NCI-H226 (cell line): Measurements from ENCODE around the gene ATE1.
A peak's percentile ranks its signal among the peaks of the same experiment; 100 is the strongest.
"Not testable (repeated sequence)": the region's sequence is repeated elsewhere in the genome, so short reads cannot be mapped to it uniquely, and the experiment has no call there.

Source experiments
- DNase-seq: peaks from one replicate; pipeline ENCODE4 v3.0.0-alpha.2; 2015

ATE1 gene

GRCh38 chr10:121826773-121827172, 101.1 kb downstream of the ATE1 start:
- not testable (repeated sequence) for DNase-seq

- DNase-seq = no peak
These were observed 103.8 kb downstream of the ATE1 start for GRCh38 chr10:121823993-121824463.

GRCh38 chr10:121822724-121823123, 105.1 kb downstream of the ATE1 start:
- no peak for DNase-seq

- DNase-seq = no peak
These were observed 105.7 kb downstream of the ATE1 start for GRCh38 chr10:121822180-121822579.

- DNase-seq = no peak
These were observed 108.8 kb downstream of the ATE1 start for GRCh38 chr10:121819049-121819448.

- DNase-seq = no peak
These were observed 109.2 kb downstream of the ATE1 start for GRCh38 chr10:121818599-121818998.

- no peak for DNase-seq
These were observed 111.6 kb downstream of the ATE1 start for GRCh38 chr10:121816197-121816596.

- no peak for DNase-seq
These were observed 114.0 kb downstream of the ATE1 start for GRCh38 chr10:121813857-121814256.

- no peak for DNase-seq
These were observed 114.5 kb downstream of the ATE1 start for GRCh38 chr10:121813211-121813815.

- no peak for DNase-seq
These were observed 115.8 kb downstream of the ATE1 start for GRCh38 chr10:121812031-121812430.

GRCh38 chr10:121811386-121811785, 116.4 kb downstream of the ATE1 start:
- no peak for DNase-seq

GRCh38 chr10:121808835-121809234, 119.0 kb downstream of the ATE1 start:
- DNase-seq = no peak

- no peak for DNase-seq
These were observed 123.4 kb downstream of the ATE1 start for GRCh38 chr10:121804460-121804859.

GRCh38 chr10:121803611-121804010, 124.2 kb downstream of the ATE1 start:
- no peak for DNase-seq

- DNase-seq = no peak
These were observed 127.0 kb downstream of the ATE1 start for GRCh38 chr10:121800831-121801230.

- no peak for DNase-seq
These were observed 127.7 kb downstream of the ATE1 start for GRCh38 chr10:121800146-121800545.

- no peak for DNase-seq
These were observed 130.3 kb downstream of the ATE1 start for GRCh38 chr10:121797490-121797889.

GRCh38 chr10:121796342-121796741, 131.5 kb downstream of the ATE1 start:
- no peak for DNase-seq

GRCh38 chr10:121792198-121792597, 135.6 kb downstream of the ATE1 start:
- peak; percentile 24 for DNase-seq

- no peak for DNase-seq
These were observed 136.1 kb downstream of the ATE1 start for GRCh38 chr10:121791761-121792160.

GRCh38 chr10:121788717-121789116, 139.1 kb downstream of the ATE1 start:
- no peak for DNase-seq

- DNase-seq = no peak
These were observed 139.7 kb downstream of the ATE1 start for GRCh38 chr10:121788115-121788514.

GRCh38 chr10:121787169-121787568, 140.7 kb downstream of the ATE1 start:
- DNase-seq = no peak

GRCh38 chr10:121783782-121784372, 144.0 kb downstream of the ATE1 start:
- DNase-seq = no peak

GRCh38 chr10:121781101-121781500, 146.7 kb downstream of the ATE1 start:
- DNase-seq = no peak
